Fibroblast of pulmonary artery (primary cell): Measurements from ENCODE around the gene ATP6V1G2.

ENCODE experiments used
- DNase-seq: peaks from one replicate; pipeline ENCODE4 v3.0.0-alpha.2; 2010; ENCODE audit warnings: low read depth
- H3K4me3 ChIP-seq: replicated peaks from 2 replicates; pipeline ENCODE4 v1.5.1; 2011; ENCODE audit warnings: low read depth, mild to moderate bottlenecking, control low read depth, low read length, moderate library complexity
- CTCF ChIP-seq: IDR thresholded peaks from 2 replicates; pipeline ENCODE4 v1.5.1; 2011; ENCODE audit warnings: mild to moderate bottlenecking, control low read depth, low read length, inconsistent platforms; ENCODE audit errors: missing control alignments

ATP6V1G2 gene

DNA sequence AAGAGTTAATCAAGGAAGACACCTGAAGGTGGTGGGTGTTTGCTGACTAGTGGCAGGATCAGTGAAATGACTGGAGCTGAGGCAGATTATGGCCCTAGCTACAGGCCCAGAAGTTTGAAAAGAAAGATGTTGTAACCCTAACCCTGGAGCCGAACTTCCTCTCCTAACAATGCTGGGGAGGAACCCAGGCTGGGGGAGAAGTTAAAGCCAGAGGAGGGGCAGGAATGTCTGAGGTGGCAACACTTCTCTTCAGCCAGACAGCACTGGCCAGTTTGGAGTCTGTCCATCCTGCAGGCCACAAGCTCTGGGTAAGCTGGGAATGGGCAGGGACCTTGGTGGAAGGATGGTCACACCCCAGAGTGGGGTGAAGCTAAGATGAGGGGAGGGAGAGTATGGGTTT, 39.6 kb upstream of the ATP6V1G2 start, which contains the start of gene LST1:
Gene LST1 (plus strand): TSS at position 270 of the 400 bp plus-strand sequence. CDS start 1,023 bp downstream, outside the sequence.
- DNase-seq, result peak; percentile 46
- no peak for TF ChIP-seq CTCF
- no peak within 1 kb of the TSS for H3K4me3 ChIP-seq

GRCh38 chr6:31585491-31585890, 39.1 kb upstream of the ATP6V1G2 start:
- peak; percentile 20 for TF ChIP-seq CTCF

DNA sequence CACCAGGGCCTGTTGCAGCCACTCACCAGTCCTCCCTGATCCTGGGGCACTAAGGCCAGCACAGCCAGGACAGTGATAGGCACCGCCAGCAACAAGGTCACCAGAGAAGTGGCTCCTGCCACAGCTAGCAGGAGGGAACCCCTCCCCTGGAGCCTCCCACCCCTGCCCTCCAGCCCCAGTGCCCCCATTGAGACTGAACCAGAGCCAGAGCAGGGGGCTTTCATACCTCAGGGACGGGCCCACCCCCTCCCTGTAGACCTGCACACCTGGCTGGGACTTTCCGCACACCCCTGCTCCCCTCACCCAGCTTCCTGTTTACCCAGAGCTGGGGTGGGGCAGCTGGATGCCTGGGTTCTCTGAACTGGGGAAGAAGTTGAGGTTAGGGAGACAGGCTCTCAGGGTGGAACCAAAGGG, 35.8 kb upstream of the ATP6V1G2 start, which contains the start of gene LTB:
Gene LTB (minus strand): TSS at position 195 of the 414 bp plus-strand sequence. CDS start 7 bp downstream, at position 188.
- H3K4me3 ChIP-seq, result peak within 1 kb of the TSS; percentile 86
- TF ChIP-seq CTCF, result no peak
- no peak for DNase-seq

More at GRCh38 chr6:31585491-31585890, 39.1 kb upstream of the ATP6V1G2 start:
- H3K4me3 ChIP-seq, result no peak overlapping the region
- DNase-seq, result no peak

DNA sequence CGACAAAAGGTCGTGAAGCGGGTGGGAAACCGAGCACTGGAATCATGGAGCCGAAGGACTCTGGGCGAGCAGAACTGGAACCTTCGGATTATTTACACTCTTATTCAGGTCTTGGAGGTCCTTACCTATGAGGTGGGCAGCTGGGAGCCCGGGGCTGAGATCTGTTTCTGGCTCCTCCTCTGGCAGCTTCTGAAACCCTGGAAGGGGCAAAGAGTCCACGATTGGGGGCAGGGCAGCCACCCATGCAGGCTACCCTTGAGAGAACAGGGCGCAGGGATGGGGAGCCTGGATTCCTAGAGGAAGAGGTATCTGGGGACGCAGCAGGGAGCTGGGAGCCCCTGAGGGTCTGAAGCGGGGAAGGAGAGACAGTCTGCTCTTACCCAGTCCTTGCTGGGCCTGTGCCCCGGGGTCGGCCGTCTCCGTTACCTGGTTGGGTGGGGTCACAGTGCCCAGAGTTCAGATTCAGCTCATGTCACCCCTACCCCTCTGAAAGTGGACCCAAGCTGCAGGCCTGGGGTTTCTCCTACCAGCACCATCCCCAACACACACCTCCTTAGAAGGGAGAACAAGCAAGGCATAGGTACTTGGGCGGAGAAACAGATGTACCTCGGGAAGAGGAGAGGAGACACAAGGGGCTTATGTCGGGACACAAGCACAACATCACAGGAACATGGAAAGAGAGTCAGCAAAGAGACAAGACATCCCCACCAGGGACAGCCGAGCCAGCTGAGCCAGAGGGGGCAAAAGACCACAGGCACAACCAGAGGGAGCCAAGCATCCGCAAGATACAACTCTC, 35.2 kb upstream of the ATP6V1G2 start:
- H3K4me3 ChIP-seq, result peak overlapping the region; percentile 86
- no peak for TF ChIP-seq CTCF
- DNase-seq, result no peak

GRCh38 chr6:31580807-31581433, 34.5 kb upstream of the ATP6V1G2 start:
- DNase-seq, result peak; percentile 82
- H3K4me3 ChIP-seq, result peak overlapping the region; percentile 86
- TF ChIP-seq CTCF, result peak; percentile 64

GRCh38 chr6:31580438-31580740, 34.0 kb upstream of the ATP6V1G2 start:
- TF ChIP-seq CTCF, result no peak
- H3K4me3 ChIP-seq, result peak overlapping the region; percentile 86
- DNase-seq, result no peak
